ENCODE results near the gene ZRANB3. TPM values are rescaled to one million over a fixed set of nuclear protein-coding genes. Genes with fewer than 3 reads are reported as not detected.
"Not testable (repeated sequence)": the region's sequence is repeated elsewhere in the genome, so short reads cannot be mapped to it uniquely, and the experiment has no call there.

The ZRANB3 gene
- total RNA-seq, 1 experiment from 2014 or later: 15.9 TPM

DNA sequence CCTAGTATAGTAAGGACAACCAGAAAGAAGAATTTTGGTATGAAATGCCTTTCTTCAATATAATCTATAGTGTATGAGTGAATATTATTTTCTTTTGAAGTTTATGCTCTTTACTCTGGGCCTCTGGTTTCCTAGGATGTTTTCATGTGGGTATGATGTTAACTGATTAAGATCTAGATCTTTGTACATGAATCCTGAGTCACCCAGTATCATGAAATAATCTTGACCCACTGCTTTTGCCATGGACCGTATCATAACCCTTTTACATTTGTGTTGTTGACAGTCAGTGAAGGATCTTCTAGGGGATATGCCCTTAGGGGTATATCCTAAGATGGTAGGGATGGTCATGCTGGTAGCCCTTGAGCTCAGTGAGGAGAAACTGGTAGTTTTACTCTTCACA lies 378.7 kb downstream of the ZRANB3 start:
- H3K36me3 ChIP-seq: peaks cover 71% of the 10 kb centered on the region
- no peak overlapping the region for H3K27ac ChIP-seq
- H3K9me3 ChIP-seq (replicated peaks): no peaks in the 10 kb centered on the region
- no peaks in the 10 kb centered on the region for H3K4me1 ChIP-seq
- H3K27me3 ChIP-seq: no peaks in the 10 kb centered on the region
- no peak overlapping the region for H3K4me3 ChIP-seq
- no peak for DNase-seq

DNA sequence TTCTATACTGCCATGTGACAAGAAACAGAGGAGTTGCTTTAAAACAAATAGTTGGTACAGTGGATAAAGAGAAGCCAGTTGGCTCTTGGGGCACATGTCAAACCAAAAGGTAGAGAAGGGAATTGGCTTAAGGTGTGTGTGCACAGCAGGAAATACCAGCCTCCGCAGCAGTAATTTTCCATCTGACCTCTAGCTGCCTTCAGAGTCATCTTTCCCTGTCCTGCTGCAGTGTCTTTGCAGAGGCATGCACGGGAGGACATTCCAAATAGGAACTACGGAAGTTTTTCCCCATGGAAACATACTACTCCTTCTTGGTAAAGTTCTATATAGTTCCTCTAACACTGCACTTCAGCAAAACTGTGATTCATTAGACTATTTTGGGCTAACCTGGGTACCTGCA lies 379.4 kb downstream of the ZRANB3 start:
- Histone ChIP-seq H3K4me1 (no peaks in the 10 kb centered on the region), H3K27ac (no peak overlapping the region), H3K9me3 (replicated peaks) (no peaks in the 10 kb centered on the region), H3K4me3 (no peak overlapping the region), H3K36me3 (peaks cover 65% of the 10 kb centered on the region), H3K27me3 (no peaks in the 10 kb centered on the region)
- DNase-seq: no peak

DNA sequence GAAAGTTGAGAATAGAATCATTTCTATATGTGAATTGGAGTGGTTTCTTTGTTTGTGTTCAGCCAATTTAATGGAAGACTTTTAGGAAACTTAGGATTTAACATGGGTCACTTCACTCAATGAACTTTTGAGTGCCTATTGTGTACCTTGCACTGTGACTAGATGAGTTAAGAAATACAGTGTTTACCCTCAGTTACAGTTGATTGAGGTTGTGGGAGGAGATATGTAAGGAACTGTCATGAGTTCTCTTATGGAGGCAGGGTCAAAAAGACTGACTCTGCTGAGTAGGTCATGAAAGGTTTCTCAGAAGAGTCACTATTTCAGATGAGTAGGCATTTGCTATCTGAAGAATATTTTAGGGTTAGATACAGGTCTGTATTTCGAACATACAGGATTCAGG lies 380.3 kb downstream of the ZRANB3 start:
- Histone ChIP-seq H3K4me1 (no peaks in the 10 kb centered on the region), H3K9me3 (replicated peaks) (no peaks in the 10 kb centered on the region), H3K36me3 (peaks cover 58% of the 10 kb centered on the region), H3K27ac (no peak overlapping the region), H3K27me3 (no peaks in the 10 kb centered on the region), H3K4me3 (no peak overlapping the region)
- DNase-seq: no peak

DNA sequence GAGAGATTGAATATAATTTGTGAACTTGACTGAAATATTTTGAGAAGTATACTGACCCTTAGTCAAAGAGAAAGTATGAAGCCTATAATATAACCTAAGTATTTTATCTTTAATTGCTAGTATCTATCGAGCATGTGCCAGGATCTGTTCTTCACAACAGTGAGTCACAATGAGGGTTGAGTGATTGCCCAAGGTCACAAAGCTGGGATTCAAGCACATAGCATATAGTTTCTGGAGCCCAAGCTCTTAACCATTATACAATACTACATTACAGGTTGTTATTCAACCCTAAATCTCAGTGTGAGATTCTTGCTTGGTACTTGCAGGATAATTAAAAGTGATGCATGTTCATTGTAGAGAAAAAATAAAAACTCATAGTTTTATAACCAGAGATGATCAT lies 381.8 kb downstream of the ZRANB3 start:
- no peaks in the 10 kb centered on the region for H3K27me3 ChIP-seq
- H3K4me1 ChIP-seq: no peaks in the 10 kb centered on the region
- H3K9me3 ChIP-seq (replicated peaks): no peaks in the 10 kb centered on the region
- DNase-seq: no peak
- no peak overlapping the region for H3K27ac ChIP-seq
- peaks cover 47% of the 10 kb centered on the region for H3K36me3 ChIP-seq
- H3K4me3 ChIP-seq: no peak overlapping the region

DNA sequence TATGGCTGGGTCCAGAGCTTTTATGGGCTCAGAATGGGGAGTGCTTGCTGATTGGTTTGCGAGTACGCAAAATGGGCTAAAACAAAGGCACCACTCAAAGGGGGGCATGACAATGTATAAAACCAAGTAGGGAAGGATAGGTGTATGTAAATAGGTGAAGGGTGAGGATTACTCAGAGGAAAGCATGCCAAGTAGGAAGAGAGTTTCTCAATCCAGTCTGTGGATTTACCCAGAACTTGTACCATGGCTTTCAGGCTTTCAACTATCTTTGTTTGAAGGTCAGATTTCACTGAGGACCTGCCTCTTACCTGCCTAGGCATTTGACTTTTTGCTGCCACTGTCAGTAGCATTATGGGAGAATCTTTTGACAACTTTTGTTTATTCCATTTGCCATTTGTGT lies 386.7 kb downstream of the ZRANB3 start:
- peaks cover 31% of the 10 kb centered on the region for H3K36me3 ChIP-seq
- H3K27me3 ChIP-seq: no peaks in the 10 kb centered on the region
- H3K27ac ChIP-seq: no peak overlapping the region
- no peaks in the 10 kb centered on the region for H3K4me1 ChIP-seq
- no peak for DNase-seq
- no peaks in the 10 kb centered on the region; the same call in 1 of the 2 replicates for H3K9me3 ChIP-seq (replicated peaks)
- H3K4me3 ChIP-seq: no peak overlapping the region

DNA sequence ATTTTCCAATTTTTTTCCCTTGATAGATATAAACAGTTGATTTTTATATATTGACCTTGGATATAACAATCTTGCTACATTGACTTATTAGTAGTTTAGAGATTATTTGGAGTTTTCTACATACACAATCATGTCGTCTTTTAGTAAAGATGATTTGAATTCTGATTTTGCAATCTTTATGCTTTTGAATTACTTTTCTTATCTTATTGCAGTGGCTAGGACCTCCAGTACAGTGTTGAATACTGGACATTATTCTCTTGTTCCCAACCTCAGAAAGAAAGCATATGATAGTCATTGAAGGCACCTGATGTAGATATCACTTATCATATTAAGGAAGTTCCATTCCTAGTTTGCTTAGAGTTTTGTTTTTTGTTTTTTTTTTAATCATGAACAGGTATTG lies 388.7 kb downstream of the ZRANB3 start:
- H3K4me3 ChIP-seq: no peak overlapping the region
- peaks cover 36% of the 10 kb centered on the region for H3K36me3 ChIP-seq
- no peak overlapping the region for H3K27ac ChIP-seq
- no peaks in the 10 kb centered on the region; the same call in 1 of the 2 replicates for H3K9me3 ChIP-seq (replicated peaks)
- H3K4me1 ChIP-seq: no peaks in the 10 kb centered on the region
- DNase-seq: no peak
- no peaks in the 10 kb centered on the region for H3K27me3 ChIP-seq

DNA sequence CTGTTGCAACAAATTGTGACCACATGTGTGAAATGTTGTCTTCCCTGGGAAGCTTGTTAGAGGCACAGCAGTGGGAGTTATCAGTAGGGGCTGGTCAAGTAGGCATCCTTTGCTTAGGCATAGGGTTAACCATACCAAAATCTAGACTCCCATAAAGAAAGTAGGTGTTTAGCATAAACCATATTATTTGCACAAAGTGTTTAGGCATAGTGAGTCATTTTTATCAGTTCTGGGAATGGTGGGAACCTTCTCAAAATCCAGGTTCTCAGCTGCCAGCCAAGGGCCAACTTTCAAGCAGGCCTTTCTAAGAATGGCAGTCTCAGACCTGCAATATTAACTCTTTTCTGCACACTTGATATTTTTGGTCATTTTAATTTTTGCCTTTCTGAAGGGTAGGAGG lies 390.4 kb downstream of the ZRANB3 start:
- peaks cover 41% of the 10 kb centered on the region for H3K36me3 ChIP-seq
- no peak overlapping the region for H3K4me3 ChIP-seq
- H3K9me3 ChIP-seq (replicated peaks): no peaks in the 10 kb centered on the region; the same call in 1 of the 2 replicates

DNA sequence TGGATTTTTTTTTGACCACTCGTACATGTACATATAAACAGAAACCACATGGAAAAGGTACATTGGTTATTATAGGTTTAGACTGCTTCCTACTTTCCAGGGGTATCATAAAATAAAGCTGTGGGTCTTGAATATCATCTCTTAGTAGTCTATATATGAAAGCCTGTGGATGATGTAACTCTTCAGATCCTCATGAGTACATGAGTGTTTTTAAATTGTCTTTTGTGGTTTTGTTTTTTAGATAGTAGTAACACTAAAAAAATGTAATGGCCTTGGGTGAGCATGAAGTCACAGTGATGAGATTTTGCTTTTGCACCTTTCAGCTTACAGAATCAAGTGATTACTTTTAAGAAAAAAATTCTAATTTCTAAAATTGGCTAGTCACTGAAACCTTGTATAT lies 398.7 kb downstream of the ZRANB3 start:
- no peak overlapping the region for H3K27ac ChIP-seq
- no peak for DNase-seq
- no peaks in the 10 kb centered on the region for H3K4me1 ChIP-seq
- peaks cover 52% of the 10 kb centered on the region for H3K36me3 ChIP-seq
- no peaks in the 10 kb centered on the region for H3K27me3 ChIP-seq
- no peaks in the 10 kb centered on the region for H3K9me3 ChIP-seq (replicated peaks)
- H3K4me3 ChIP-seq: no peak overlapping the region

More for the DNA sequence above, 390.4 kb downstream of the ZRANB3 start:
- Histone ChIP-seq H3K27me3 (no peaks in the 10 kb centered on the region), H3K27ac (no peak overlapping the region), H3K4me1 (no peaks in the 10 kb centered on the region)
- no peak for DNase-seq

DNA sequence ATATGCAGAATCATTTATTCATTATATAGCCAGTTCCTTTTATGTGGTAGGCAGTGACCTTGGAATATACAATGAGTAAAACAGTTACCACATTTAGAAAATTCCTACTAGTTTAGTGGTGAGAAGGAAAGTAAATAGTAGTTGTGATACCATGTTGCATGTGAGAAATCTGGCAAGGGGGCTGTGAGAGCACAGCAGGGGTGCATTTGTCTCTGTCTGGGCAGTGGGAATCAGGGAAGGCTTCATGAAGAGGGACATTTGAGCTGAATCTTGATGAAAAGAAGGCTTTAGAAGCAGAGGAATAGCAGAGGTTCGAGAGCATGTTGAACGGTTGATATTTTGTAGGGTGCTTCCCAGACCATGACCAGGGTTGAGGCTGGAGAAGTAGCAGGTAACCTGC lies 400.3 kb downstream of the ZRANB3 start:
- no peak overlapping the region for H3K27ac ChIP-seq
- no peak overlapping the region for H3K4me3 ChIP-seq
- H3K4me1 ChIP-seq: no peaks in the 10 kb centered on the region
- DNase-seq: no peak
- H3K9me3 ChIP-seq (replicated peaks): no peaks in the 10 kb centered on the region
- H3K27me3 ChIP-seq: no peaks in the 10 kb centered on the region
- peaks cover 61% of the 10 kb centered on the region for H3K36me3 ChIP-seq

DNA sequence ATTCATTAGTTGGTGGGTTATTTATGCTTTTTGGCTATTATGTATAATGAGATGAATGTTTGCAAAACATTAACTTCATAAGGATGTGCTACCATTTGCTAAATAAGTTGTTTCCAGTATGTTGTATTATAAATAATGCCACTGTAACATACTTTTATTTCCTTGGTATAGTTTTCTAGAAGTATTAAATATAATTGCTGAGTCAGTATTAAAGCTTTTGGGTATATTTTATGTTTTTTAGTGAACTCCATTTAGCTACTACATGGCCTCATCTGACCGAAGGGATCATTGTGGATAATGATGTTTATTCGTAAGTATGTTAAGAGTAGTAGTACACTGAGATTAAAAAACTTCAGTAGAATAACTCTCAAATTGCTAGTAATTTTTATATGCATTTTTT lies 405.1 kb downstream of the ZRANB3 start:
- no peak for DNase-seq
- no peaks in the 10 kb centered on the region for H3K9me3 ChIP-seq (replicated peaks)
- no peak overlapping the region for H3K4me3 ChIP-seq
- no peaks in the 10 kb centered on the region for H3K27me3 ChIP-seq
- H3K27ac ChIP-seq: no peak overlapping the region
- no peaks in the 10 kb centered on the region for H3K4me1 ChIP-seq
- H3K36me3 ChIP-seq: peaks cover 57% of the 10 kb centered on the region

DNA sequence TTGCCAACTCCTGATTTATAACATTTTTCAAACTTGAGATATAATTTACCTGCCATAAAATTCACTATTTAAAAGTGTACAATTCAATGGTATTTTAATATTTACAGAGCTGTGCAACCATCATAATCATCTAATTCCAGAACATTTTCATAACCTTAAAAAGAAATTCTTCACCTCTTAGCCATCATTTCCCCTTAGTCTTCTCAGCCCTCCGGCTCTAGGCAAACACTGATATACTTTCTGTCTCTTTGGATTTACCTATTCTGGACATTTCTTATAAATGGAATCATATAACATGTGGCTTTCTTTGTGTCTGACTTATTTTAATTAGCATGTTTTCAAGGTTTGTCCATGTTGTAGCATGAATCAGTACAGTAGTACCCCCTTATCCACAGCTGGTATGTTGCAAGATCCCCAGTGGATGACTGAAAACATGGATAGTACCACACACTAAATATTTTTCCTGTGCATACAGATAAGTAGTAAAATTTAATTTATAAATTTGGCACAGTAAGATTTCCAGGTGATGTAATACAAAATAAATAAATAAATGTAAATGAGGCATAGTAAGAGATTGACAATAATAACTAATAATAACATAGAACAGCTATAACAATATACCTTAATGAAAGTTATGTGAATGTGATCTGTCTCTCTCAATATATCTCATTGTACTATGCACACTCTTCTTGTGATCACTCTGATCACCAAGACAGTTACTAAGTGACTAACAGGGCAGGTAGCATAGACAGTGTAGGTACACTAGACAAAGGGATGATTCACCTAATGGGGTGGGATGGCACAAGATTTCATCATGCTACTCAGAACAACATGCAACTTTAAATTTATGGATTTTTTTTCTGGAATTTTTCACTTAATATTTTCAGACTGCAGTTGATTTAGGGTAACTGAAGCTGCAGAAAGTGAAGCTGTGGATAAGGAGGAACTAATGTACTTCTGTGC lies 405.8 kb downstream of the ZRANB3 start:
- H3K27me3 ChIP-seq: no peaks in the 10 kb centered on the region
- DNase-seq: no peak
- H3K27ac ChIP-seq: no peak overlapping the region
- no peak overlapping the region for H3K4me3 ChIP-seq
- no peaks in the 10 kb centered on the region for H3K9me3 ChIP-seq (replicated peaks)
- H3K4me1 ChIP-seq: no peaks in the 10 kb centered on the region
- peaks cover 56% of the 10 kb centered on the region for H3K36me3 ChIP-seq

DNA sequence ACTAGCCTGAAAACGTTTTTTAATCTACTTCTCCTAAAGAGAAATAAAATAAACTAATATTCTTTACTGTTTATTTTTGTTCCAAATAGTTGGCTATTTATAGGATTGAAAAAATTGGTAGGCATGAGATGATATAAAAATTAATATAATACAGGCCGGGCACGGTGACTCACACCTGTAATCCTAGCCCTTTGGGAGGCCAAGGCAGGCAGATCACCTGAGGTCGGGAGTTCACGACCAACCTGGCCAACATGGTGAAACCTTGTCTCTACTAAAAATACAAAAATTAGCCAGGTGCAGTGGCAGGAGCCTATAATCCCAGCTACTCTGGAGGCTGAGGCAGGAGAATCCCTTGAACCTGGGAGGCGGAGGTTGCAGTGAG lies 409.4 kb downstream of the ZRANB3 start:
- not testable (repeated sequence) for H3K27ac ChIP-seq; H3K27me3 ChIP-seq; H3K4me3 ChIP-seq; DNase-seq; H3K9me3 ChIP-seq (replicated peaks); H3K4me1 ChIP-seq
- peaks cover 33% of the 10 kb centered on the region for H3K36me3 ChIP-seq

DNA sequence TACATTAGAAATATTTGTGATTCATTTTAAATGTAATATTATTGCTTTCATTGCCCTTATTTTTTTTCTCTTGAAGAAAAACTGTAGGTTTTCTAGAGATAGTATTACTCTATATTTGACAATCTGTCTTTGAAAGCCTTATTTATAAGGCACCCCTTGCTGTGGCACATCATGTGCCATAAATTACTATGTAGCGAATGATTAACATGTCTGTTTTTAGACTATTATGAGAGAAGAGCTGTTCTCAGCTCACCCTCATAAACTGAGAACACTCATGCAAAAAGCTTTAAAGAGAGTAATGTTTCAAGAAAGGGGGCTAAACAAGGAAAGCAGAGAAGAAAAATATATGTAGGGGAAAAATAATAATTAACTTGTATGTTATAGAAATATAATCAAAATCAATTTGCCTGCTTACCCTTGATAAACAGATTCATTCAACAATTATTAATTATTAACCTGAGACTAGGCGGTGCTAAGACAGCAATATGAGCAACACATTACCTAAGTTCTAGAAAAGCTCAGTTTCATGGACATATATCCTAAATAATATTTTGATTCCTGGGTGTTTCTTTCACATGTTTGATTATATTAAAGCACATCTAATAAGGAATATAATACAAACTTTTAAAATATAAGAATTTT lies 409.9 kb downstream of the ZRANB3 start:
- Histone ChIP-seq H3K4me3 (no peak overlapping the region), H3K4me1 (no peaks in the 10 kb centered on the region), H3K9me3 (replicated peaks) (no peaks in the 10 kb centered on the region), H3K36me3 (peaks cover 28% of the 10 kb centered on the region), H3K27me3 (no peaks in the 10 kb centered on the region), H3K27ac (no peak overlapping the region)
- DNase-seq: no peak

DNA sequence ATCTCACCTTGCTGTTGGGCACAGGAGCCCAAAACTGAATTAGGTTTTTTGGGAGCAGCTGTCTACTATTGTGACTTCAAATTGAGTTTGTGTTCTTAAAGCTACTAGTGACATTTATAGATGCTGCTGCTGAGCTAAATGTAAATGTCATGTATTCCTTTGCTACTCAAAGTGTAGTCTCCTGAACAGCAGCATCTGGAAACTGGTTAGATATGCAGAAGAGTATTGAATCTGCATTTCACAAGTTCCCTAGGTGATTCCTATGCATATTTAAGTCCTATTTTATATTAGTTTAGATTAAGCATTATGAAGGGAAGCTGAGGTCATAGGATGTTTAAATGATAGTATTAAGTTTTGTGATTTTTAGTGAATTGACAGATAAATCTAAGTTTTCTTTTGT lies 411.4 kb downstream of the ZRANB3 start:
- no peak for DNase-seq
- Histone ChIP-seq H3K4me3 (no peak overlapping the region), H3K4me1 (no peaks in the 10 kb centered on the region)

DNA sequence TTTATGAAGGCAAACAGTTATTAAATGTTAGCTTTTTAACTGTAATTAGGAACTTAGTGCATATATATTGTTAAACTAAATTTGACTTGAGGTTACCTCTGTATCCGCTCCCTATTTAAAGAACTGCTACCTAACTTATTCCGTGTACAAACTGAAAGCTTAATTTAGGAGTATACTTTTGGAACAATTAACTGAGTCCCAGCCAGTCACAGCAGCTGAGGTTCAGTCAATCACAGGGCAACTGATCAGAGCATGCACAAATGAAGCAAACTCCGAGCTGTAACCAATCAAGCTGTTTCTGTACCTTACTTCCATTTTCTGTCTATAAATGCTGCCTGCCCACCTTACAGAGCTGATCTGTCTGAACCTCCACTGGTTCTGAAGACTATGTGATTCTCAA lies 417.7 kb downstream of the ZRANB3 start:
- H3K27ac ChIP-seq: no peak overlapping the region
- H3K4me1 ChIP-seq: no peaks in the 10 kb centered on the region

More for the DNA sequence above, 411.4 kb downstream of the ZRANB3 start:
- Histone ChIP-seq H3K9me3 (replicated peaks) (no peaks in the 10 kb centered on the region), H3K27me3 (no peaks in the 10 kb centered on the region), H3K36me3 (peaks cover 22% of the 10 kb centered on the region), H3K27ac (no peak overlapping the region)

More for the DNA sequence above, 417.7 kb downstream of the ZRANB3 start:
- Histone ChIP-seq H3K9me3 (replicated peaks) (no peaks in the 10 kb centered on the region), H3K27me3 (no peaks in the 10 kb centered on the region), H3K36me3 (peaks cover 14% of the 10 kb centered on the region), H3K4me3 (no peak overlapping the region)
- no peak for DNase-seq

Measured in SJCRH30 (cell line).